GM19397 (cell line): ENCODE data around the gene AGAP3.
A peak's percentile ranks its signal among the peaks of the same experiment; 100 is the strongest.
"Not testable (repeated sequence)": the region's sequence is repeated elsewhere in the genome, so short reads cannot be mapped to it uniquely, and the experiment has no call there.

Experiments used
- ATAC-seq: cut with Tn5 transposase; IDR thresholded peaks from one replicate; pipeline ENCODE4 v1.9.1; 2021; ENCODE audit warnings: mild to moderate bottlenecking, moderate library complexity; ENCODE audit not compliant: unreplicated experiment

AGAP3 gene

GRCh38 chr7:151085691-151086620, at the start of gene AGAP3:
AGAP3 (plus strand) TSS chr7:151086475; CDS start chr7:151086742, 267 bp downstream.
- peak; percentile 41 for ATAC-seq

- ATAC-seq: no peak
These were observed 47.1 kb upstream of the AGAP3 start for GRCh38 chr7:151038951-151039849.

- ATAC-seq: no peak
These were observed 46.3 kb upstream of the AGAP3 start for GRCh38 chr7:151039850-151040548.

- ATAC-seq: no peak
These were observed 45.5 kb upstream of the AGAP3 start for GRCh38 chr7:151040616-151041375.

GRCh38 chr7:151043449-151043848, 42.8 kb upstream of the AGAP3 start:
- not testable (repeated sequence) for ATAC-seq

GRCh38 chr7:151043959-151044358, 42.3 kb upstream of the AGAP3 start:
- no peak for ATAC-seq

GRCh38 chr7:151045262-151045661, 41.0 kb upstream of the AGAP3 start:
- no peak for ATAC-seq

- ATAC-seq: no peak
These were observed 40.3 kb upstream of the AGAP3 start for GRCh38 chr7:151045967-151046366.

GRCh38 chr7:151046603-151047573, 39.4 kb upstream of the AGAP3 start:
- ATAC-seq: no peak

- no peak for ATAC-seq
These were observed 38.1 kb upstream of the AGAP3 start, which contains the start of gene ASIC3 for GRCh38 chr7:151047976-151048815. ASIC3 (plus strand) TSS chr7:151048531; CDS start chr7:151048886, 355 bp downstream.

GRCh38 chr7:151048911-151049463, 37.3 kb upstream of the AGAP3 start:
- no peak for ATAC-seq

- ATAC-seq: no peak
These were observed 35.2 kb upstream of the AGAP3 start for GRCh38 chr7:151051108-151051507.

- no peak for ATAC-seq
These were observed 33.2 kb upstream of the AGAP3 start for GRCh38 chr7:151053096-151053495.

- no peak for ATAC-seq
These were observed 32.5 kb upstream of the AGAP3 start for GRCh38 chr7:151053751-151054150.

GRCh38 chr7:151056283-151056665, 30.0 kb upstream of the AGAP3 start:
- ATAC-seq: no peak

GRCh38 chr7:151056666-151057505, 29.4 kb upstream of the AGAP3 start:
- no peak for ATAC-seq

GRCh38 chr7:151057506-151057988, 28.7 kb upstream of the AGAP3 start, which contains the start of gene CDK5:
CDK5 (minus strand) TSS chr7:151057897; CDS start chr7:151057848, 49 bp downstream.
- peak; percentile 8 for ATAC-seq
